PC-9 (cell line): Measurements from ENCODE around the gene WRNIP1. TPM values are rescaled to one million over a fixed set of nuclear protein-coding genes. Genes with fewer than 3 reads are reported as not detected.
A peak's percentile ranks its signal among the peaks of the same experiment; 100 is the strongest.

Experiments used
- BruUV-seq: library from RNA; stranded (reverse); fragments of 400-500 nt; replicated peaks from 2 replicates; lab custom pipeline; 2021; lab: Mats Ljungman, UMichigan
- CTCF ChIA-PET: fragments of 300-600 bp; sonication (Branson Sonifier 250); formaldehyde crosslinking; loops from one replicate; lab custom pipeline; 2022; ENCODE audit warnings: antibody characterized with exemption; lab: Charles Lee
- POLR2A ChIA-PET: fragments of 300-600 bp; sonication (Branson Sonifier 250); formaldehyde crosslinking; loops from one replicate; lab custom pipeline; 2022; ENCODE audit warnings: antibody characterized with exemption; ENCODE audit not compliant: unreplicated experiment; lab: Charles Lee
- DNase-seq, 2 experiments: peaks; one replicate each; pipeline versions ENCODE4 v3.0.0 to v3.0.0-alpha.2; 2015 to 2022; ENCODE audit warnings: mixed read lengths in 1 of 2
- H2AFZ ChIP-seq: fragments of 200-600 bp; sonication (generic); 2 replicates; pipeline ENCODE4 v1.8.1; 2017; ENCODE audit warnings: antibody characterized with exemption
- H3F3A ChIP-seq: fragments of 200-600 bp; sonication (generic); 2 replicates; pipeline ENCODE4 v1.8.1; 2017; ENCODE audit warnings: antibody characterized with exemption, mild to moderate bottlenecking, low read depth; ENCODE audit not compliant: insufficient read depth
- H3K27ac ChIP-seq: fragments of 200-600 bp; sonication (generic); 2 replicates; pipeline ENCODE4 v1.6.1; 2016; ENCODE audit warnings: mixed run types
- H3K27me3 ChIP-seq: fragments of 200-600 bp; sonication (generic); 2 replicates; pipeline ENCODE4 v1.6.1; 2016; ENCODE audit warnings: low read depth, mixed run types; ENCODE audit not compliant: insufficient read depth
- H3K36me3 ChIP-seq: fragments of 200-600 bp; sonication (generic); 2 replicates; pipeline ENCODE4 v1.6.1; 2016; ENCODE audit warnings: low read depth, mixed run types
- H3K4me1 ChIP-seq: fragments of 200-600 bp; sonication (generic); replicated peaks from 2 replicates; pipeline ENCODE4 v1.6.1; 2016; ENCODE audit warnings: mixed run types; ENCODE audit not compliant: insufficient read depth
- H3K4me2 ChIP-seq: fragments of 200-600 bp; sonication (generic); 2 replicates; pipeline ENCODE4 v1.6.1; 2017; ENCODE audit warnings: mixed run types
- H3K4me3 ChIP-seq: fragments of 200-600 bp; sonication (generic); 2 replicates; pipeline ENCODE4 v1.6.1; 2016; ENCODE audit warnings: mixed run types
- H3K79me2 ChIP-seq: fragments of 200-600 bp; sonication (generic); 2 replicates; pipeline ENCODE4 v1.6.1; 2017; ENCODE audit warnings: low read depth, mixed run types
- H3K9me2 ChIP-seq: fragments of 200-600 bp; sonication (generic); 2 replicates; pipeline ENCODE4 v1.8.1; 2017; ENCODE audit warnings: mild to moderate bottlenecking; ENCODE audit not compliant: insufficient read depth
- H3K9me3 ChIP-seq: fragments of 200-600 bp; sonication (generic); 2 replicates; pipeline ENCODE4 v1.8.1; 2016; ENCODE audit warnings: low read depth; ENCODE audit not compliant: insufficient read depth
- H4K20me1 ChIP-seq: fragments of 200-600 bp; sonication (generic); 2 replicates; pipeline ENCODE4 v1.8.1; 2017; ENCODE audit not compliant: insufficient read depth
- CTCF ChIP-seq: fragments of 200-600 bp; sonication (generic); conservative IDR thresholded peaks from 2 replicates; pipeline ENCODE4 v1.6.1; 2017; ENCODE audit warnings: mixed run types, antibody characterized with exemption, mild to moderate bottlenecking, moderate library complexity
- EZH2 ChIP-seq: fragments of 200-600 bp; sonication (generic); IDR thresholded peaks from 2 replicates; pipeline ENCODE4 v1.8.0; 2017; ENCODE audit warnings: antibody characterized with exemption, low read depth
- intact Hi-C: fragments of 100-400 bp; cut with micrococcal nuclease; formaldehyde crosslinking; loops from one replicate; pipeline ENCODE4 v1.10.0; 2022; ENCODE audit not compliant: unreplicated experiment
- total RNA-seq: library from RNA; stranded (reverse); gene quantifications from 2 replicates; pipeline ENCODE4 v1.2.3, GENCODE V29; 2021

Gene WRNIP1
- total RNA-seq, 1 experiment from 2014 or later = 61.4 TPM

DNA sequence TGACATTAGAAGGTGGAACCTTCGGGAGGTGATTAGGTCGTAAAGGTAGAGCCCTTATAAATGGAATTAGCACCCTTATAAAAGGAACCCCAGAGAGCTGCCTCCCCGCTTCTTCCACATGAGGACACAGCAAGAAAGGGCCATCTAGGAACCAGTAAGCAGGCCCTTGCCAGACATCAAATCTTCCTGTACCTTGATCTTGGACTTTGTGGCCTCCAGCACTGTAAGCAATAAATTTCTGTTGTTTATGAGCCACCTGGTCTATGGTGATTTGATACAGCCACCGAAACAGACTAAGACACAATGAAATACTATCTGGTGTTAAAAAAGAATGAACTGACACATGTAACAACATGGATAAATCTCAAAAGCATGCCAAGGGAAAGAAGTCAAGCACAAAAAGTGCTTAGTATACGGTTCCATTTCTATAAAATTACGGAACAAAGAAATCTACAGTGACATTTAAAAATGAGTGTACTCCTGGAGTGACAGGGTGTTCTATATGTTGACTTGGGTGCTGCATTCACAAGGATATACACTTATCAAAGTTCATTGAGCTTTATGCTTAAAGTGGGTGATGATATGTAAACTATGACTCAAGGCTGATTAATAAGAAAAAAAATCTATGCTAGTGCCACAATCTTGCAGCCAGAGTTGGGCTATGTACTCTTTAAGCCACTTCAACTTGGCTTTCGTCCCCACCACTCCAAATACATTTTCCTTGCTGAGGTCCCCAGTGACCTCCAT is 58.1 kb downstream of the WRNIP1 start:
- POLR2A ChIA-PET = interaction anchor here (0.5 kb wide), 1 partner anchor 11 kb away, joined by 6 read pairs; no protein-coding TSS in a partner anchor
- Histone ChIP-seq H3K4me3 (no peak overlapping the region), H3K4me1 (peaks cover 24% of the 10 kb centered on the region)

GRCh38 chr6:2826131-2826530 is 60.9 kb downstream of the WRNIP1 start:
- BruUV-seq = no TSS peak
- H3K79me2 ChIP-seq = no peaks in the 10 kb centered on the region
- TF ChIP-seq EZH2 = no peak
- no peak for TF ChIP-seq CTCF
- H3K4me1 ChIP-seq = peaks cover 10% of the 10 kb centered on the region
- H3F3A ChIP-seq = peaks cover 10% of the 10 kb centered on the region; the same call in 1 of the 2 replicates
- no peak overlapping the region for H2AFZ ChIP-seq
- H3K9me3 ChIP-seq = no peaks in the 10 kb centered on the region
- no peaks in the 10 kb centered on the region for H3K9me2 ChIP-seq
- H3K4me3 ChIP-seq = no peak overlapping the region
- no peaks in the 10 kb centered on the region for H3K27me3 ChIP-seq
- ChIA-PET CTCF (no interaction called here), POLR2A (no interaction called here)
- intact Hi-C loops = no loop called here
- H3K4me2 ChIP-seq = no peak overlapping the region
- no peaks in the 10 kb centered on the region for H4K20me1 ChIP-seq
- DNase-seq = no peak
- H3K36me3 ChIP-seq = no peaks in the 10 kb centered on the region
- no peak overlapping the region for H3K27ac ChIP-seq

More for the DNA sequence above, 58.1 kb downstream of the WRNIP1 start:
- CTCF ChIA-PET = no interaction called here
- DNase-seq = no peak
- Histone ChIP-seq H3F3A (peaks cover 16% of the 10 kb centered on the region), H4K20me1 (no peaks in the 10 kb centered on the region), H3K36me3 (no peaks in the 10 kb centered on the region), H3K27ac (peak overlapping the region; percentile 60), H3K4me2 (peak overlapping the region; percentile 28; the same call in 1 of the 2 replicates), H3K79me2 (peaks cover 6% of the 10 kb centered on the region; the same call in 1 of the 2 replicates), H3K9me2 (no peaks in the 10 kb centered on the region), H3K27me3 (no peaks in the 10 kb centered on the region), H2AFZ (no peak overlapping the region), H3K9me3 (no peaks in the 10 kb centered on the region)
- no TSS peak for BruUV-seq
- intact Hi-C loops = no loop called here
- TF ChIP-seq CTCF (no peak), EZH2 (no peak)

DNA sequence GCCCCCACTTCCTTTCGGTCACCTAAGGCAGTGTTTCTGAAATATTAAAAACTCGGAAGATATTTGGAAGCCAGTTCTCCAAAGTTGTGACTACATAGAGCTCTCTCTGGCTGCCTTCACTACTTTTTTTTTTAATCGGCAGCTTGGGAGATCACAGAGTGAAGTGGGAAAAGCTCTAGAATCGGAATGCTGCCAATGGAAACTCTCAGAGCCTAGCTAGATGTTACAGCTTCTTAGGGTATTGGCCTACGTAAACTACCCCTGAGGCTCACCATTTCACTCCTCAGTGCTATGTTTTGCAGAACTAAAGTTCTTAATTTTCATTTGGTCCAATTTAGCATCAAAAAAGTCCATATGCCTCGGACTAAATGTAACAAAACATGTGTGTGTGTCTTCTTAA is 61.9 kb downstream of the WRNIP1 start:
- no peak overlapping the region for H3K4me3 ChIP-seq
- no peaks in the 10 kb centered on the region for H3K9me3 ChIP-seq
- H3F3A ChIP-seq = peaks cover 17% of the 10 kb centered on the region
- no peak overlapping the region for H3K4me2 ChIP-seq
- no peaks in the 10 kb centered on the region for H3K27me3 ChIP-seq
- no peaks in the 10 kb centered on the region for H3K79me2 ChIP-seq
- ChIA-PET POLR2A (no interaction called here), CTCF (no interaction called here)
- DNase-seq = no peak
- no TSS peak for BruUV-seq
- peaks cover 10% of the 10 kb centered on the region for H3K4me1 ChIP-seq
- TF ChIP-seq EZH2 = no peak
- no peak for TF ChIP-seq CTCF
- intact Hi-C loops = no loop called here
- H2AFZ ChIP-seq = no peak overlapping the region
- no peak overlapping the region for H3K27ac ChIP-seq
- H4K20me1 ChIP-seq = no peaks in the 10 kb centered on the region
- H3K9me2 ChIP-seq = no peaks in the 10 kb centered on the region
- H3K36me3 ChIP-seq = no peaks in the 10 kb centered on the region
